SKM-1 (cell line): ENCODE measurements around the gene IL12RB2.
"Not testable (repeated sequence)": the region's sequence is repeated elsewhere in the genome, so short reads cannot be mapped to it uniquely, and the experiment has no call there.

Experiments
- DNase-seq: peaks from one replicate; lab custom pipeline; 2025; ENCODE audit not compliant: unreplicated experiment; lab: John Stamatoyannopoulos, UW

Gene IL12RB2

DNA sequence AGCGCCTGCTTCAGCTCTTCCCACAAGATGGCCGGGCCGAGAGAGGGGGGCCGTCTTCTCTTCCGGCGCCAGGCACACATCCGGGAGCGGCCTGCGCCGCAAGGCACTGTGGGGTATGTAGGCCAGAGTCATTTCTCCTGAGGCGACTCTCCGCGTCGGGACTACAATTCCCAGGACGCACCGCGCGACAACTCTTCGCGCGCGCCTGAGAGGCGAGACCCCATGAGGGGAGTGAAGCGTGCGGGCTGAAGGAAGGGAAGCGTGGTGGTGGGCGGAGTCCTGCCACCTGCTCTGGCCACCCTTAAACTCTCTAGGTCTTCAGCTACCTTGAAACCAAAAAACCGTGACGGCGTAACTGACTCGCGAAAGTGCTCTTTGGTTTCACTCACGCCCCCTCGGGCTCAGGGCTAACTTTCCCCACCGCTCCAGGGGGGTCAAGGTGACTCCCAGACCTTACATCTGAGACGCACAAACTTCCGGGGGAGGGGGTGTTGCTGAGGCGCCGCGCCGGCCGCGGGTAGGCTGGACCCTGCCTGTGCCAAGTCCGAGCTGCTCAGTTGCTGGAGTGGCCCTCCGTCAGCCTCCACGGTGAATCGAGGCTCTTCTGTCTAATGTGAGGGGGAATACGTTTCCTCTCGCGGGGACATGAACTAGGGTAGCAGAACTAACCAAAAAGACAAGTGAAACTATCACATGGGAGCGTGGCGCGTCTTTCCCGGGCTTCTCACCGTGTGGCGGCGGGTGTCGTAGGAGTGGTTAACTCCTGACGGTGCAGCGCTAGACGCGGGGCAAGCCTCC is 122.9 kb downstream of the IL12RB2 start, which contains the start of gene SERBP1:
Gene SERBP1, minus strand, starts transcription at position 45 of the 798 bp plus-strand sequence. CDS start 102 bp downstream, outside the sequence.
- peak; percentile 89 for DNase-seq

DNA sequence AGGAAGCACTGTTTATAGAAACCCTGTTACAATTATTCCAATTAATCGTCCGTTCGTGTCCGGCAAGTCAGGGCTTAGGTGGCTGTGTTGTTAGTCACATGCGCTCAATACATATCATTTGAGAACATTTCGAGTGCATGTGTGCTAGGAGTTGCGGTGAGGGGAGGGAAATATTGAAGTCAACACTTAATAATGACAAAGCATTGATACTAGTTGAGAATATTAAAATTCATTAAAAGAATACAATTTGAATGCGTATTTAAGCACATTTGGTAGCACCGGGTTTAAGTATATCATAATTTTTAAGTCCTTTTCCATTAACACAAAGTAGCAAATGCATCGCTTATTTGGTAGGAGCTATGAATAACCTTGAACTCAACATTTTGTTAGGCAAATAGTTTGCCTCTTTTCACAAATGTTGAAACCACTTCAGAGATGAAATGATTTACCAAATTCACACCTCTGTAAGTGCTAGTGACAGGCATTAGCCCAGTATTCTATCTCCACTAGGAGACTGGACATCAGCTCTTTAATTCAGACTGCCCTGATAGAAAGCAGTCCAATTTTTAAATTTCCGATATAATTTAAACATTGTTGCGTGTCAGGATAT is 123.6 kb downstream of the IL12RB2 start:
- no peak for DNase-seq

DNA sequence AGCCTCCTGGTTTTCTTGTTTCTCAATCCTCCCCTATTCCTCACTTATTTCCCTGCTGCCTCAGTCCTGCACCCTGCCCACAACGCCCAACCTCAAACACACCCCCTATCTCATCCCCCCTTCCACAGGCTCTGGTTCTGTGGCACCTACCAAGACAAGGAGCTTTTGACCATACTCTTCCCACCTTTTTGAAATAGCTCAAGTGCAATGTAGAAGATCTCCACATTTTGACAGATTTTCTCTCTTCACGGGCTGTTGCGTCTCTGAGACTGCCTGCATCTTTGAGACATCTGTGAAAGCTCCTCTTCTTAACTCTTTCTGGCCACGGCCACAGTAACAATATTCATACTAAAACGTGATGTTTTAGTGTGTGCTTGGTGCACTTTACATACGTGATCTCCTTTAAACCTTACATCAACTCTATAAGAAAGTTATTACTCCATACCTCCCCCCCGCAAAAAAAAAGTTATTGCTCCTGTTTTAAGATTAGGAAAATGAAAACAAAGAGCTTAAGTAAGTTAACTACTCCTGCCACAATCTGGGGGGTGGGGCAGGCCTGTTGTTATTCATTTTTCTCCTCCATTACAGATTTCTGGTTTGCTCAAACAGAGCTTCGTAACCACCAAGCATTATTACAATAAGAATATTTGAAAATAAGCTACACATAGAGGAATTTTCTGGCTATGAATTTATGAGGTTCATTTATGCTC is 124.4 kb downstream of the IL12RB2 start:
- no peak for DNase-seq

DNA sequence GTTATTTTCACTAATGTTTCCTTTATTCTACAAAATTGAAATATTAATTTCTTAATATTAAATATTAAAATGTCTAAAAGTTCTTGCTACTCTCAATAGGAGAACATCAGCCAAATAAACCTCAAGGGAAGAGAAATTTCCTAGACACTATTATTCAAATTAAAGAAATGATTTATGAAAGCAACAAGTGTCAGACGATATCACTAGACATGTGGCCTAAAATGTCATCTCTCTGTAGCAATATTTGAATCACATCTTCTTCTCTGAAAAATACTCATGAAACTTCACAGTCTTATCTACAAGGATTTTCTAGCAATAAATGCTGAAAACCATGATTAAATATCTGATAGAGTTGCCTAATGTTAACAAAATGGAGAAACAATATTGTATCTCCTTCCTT is 125.1 kb downstream of the IL12RB2 start:
- DNase-seq: no peak

DNA sequence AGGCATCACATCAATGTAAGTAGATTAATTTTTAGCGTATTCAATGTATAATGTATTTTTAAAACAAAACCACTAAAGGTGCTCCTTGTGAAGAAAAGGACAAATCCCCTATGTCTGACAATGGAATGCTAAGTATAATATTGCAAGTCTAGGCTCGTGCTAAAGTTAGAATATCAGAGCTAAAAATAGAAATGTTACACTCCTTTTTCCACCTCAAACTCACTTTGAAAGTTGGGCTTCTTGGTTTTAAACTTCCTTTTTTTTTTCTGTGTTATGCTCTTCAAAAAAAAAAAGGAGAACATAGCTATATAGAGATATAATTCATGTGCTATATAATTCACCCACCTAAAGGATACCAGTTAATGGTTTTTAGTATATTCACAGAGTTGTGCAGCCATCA is 126.2 kb downstream of the IL12RB2 start:
- peak; percentile 85 for DNase-seq

DNA sequence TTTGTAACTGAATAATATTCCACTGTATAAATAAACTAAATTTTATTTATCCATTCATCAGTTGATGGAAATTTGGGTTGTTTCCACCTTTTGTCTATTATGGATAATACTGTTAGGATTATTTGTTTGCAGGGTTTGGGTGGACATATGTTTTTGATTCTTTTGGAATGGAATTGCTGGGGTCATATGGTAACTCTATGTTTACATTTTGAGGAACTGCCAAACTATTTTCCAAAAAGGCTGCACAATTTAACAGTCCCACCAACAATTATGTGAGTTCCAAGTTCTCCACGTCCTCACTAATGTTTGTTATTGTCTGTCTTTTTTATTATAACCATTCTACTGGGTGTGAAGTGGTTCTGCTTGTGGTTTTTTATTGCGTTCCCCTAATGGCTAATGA is 126.8 kb downstream of the IL12RB2 start:
- DNase-seq: no peak

DNA sequence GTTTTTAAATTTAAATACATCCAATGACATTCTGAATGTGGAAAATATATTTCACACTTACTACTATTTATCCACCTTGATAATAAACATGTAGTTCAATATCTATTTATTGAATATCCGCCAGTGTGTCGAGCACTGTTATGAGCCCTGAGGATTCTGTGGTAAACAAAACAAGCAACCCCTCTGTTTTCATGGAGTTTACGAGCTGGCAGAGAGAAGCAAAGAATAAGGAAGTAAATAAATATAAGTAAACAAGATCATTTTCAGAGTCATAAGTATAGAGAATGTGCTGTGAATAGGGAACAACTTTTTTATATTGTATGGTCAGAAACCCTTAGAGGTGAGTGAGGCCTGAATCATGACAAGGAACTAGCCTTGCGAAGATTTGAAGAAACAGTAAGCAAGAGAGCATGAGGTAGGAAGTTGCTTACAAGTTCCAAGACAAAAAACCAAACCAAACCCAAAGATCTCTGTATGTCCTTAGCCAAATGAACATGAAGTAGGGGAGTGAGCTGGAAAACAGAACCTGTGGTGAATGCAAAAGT is 128.9 kb downstream of the IL12RB2 start:
- DNase-seq: no peak

DNA sequence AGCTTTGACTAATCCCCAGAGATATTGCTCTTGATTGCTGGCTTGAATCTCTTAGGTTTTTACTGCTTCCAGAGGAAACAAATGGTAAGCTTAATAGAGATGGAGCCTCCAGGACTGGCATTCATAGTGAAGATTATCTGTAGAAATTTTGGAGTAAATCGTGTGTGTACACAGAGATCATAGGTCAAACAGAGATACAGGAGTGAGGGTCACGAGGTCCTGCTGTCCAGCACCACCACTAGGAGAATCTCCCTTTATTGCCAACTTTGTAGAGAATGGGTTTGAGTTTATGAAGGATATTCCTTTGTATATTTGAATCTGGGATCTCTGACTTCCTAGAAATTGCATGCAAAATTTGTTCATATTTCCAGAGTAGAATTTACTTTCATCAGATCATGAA is 130.3 kb downstream of the IL12RB2 start:
- no peak for DNase-seq

DNA sequence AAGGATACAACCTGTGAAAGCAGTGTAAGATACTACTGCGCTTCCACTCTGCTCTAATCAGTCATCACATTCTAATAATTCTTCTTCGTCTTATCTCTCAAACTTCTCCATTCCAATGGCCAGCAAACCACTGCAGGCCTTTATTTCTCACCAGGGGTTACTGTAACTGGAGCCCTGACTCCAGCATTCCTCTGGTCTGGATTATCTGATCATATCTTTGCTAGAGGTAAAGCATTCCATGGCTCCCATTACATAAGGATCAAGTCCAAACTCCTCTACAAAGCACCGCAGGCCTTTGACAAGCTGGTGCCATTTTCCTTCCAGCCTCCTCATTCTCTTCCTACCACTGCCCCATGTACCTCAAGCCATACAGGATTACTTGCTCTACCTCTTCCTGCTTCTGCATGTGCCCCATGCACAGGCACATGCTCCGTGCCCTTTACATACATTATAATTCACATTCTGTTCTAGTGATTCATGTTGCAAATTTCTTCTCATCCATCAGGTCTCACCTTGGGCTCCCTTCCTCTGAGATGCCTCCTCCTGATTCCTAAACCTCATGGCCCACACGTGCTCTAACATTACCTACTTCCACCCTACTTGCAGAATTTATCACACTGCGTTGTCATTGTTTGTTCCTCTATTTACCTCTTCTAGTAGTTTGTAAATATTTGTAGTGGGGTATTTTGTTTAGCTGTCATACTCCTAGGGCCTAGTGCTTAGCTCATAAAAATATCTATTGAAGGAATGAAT is 131.8 kb downstream of the IL12RB2 start:
- DNase-seq: no peak

DNA sequence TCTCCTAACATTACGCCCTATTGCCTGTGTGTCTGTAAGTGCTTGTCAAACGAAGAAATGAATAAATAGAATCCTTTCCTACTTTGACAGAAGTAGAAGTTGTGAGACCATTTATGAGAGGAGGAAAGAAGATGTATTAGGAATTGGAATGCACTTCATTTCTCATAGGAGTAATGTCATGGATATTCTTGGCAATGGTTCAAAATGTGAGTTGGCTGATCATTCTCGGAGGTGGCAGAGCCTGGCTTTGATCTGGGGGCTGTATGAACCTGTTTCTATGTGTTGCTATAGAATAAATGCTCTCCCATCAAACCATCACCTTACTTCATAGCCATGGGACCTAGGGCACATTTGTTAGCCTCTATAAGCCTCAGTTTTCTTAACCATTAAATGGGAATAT is 132.7 kb downstream of the IL12RB2 start:
- DNase-seq: no peak

DNA sequence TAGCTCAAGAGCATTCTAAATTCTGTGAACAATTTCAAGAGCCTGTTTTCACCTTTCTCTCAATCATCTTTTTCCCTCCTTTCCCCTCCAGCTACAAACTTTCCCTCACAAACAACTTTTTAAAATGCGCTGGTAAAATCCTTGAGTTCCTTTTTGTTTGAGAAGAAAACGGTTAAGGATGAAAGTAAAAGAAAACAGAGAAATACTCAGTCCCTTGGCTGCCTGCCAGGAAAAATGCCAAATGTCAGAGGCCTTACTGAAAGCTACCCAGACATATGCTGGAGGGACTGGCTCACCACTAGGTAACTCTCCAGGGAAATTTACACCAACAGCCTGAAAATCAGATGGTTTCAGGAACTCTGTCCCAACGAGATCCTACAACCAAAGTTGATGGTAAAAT is 133.5 kb downstream of the IL12RB2 start:
- no peak for DNase-seq

DNA sequence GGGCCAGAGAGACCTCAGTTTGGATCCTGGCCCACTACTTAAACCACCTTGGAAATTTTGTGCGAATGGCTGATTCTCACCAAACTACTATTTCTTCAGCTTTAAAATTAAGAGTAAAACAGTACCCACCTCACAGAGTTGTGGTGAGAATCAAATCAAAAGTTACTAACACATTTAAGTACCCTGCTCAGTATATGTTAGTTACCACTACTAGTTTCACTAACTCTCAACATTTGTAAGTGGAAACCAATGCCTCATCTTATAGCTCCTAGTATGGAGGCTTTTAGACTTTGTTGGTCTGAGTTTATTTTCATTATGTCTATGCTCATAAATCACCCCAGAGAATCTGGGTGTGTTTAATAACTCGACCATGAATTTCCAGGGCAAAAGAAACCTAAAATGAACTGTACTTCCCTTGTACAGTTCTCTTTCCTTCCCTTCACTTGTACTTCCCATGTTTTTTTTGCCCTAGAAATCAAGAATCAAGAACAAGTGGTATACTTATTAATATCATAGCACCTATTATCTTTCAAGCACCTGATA is 134.1 kb downstream of the IL12RB2 start:
- no peak for DNase-seq

DNA sequence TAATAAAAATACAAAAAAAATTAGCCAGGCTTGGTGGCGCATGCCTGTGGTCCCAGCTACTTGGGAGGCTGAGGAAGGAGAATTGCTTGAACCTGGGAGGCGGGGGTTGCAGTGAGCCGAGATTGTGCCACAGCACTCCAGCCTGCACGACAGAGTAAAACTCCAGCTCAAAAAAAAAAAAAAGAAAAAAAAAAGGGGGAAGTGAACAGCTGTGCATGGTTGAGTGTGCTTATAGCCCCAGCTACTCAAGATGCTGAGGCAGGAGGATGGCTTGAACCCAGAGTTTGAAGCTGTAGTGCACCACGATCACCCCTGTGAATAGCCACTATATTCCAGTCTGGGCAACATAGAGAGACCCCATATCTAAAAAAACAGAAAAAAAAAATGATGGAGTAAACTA is 138.3 kb downstream of the IL12RB2 start:
- not testable (repeated sequence) for DNase-seq
